GM19238 (cell line): ENCODE results near the gene TTPAL.

Experiments used
- DNase-seq: peaks from one replicate; pipeline ENCODE4 v3.0.0; 2011; ENCODE audit warnings: low spot score; ENCODE audit not compliant: insufficient read length

TTPAL gene, protein sequence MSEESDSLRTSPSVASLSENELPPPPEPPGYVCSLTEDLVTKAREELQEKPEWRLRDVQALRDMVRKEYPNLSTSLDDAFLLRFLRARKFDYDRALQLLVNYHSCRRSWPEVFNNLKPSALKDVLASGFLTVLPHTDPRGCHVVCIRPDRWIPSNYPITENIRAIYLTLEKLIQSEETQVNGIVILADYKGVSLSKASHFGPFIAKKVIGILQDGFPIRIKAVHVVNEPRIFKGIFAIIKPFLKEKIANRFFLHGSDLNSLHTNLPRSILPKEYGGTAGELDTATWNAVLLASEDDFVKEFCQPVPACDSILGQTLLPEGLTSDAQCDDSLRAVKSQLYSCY

GRCh38 chr20:44475694-44476560 is at the start of gene TTPAL:
Gene TTPAL, plus strand, starts transcription at chr20:44475874. Its CDS starts 4,126 bp downstream, at chr20:44480000.
- peak; percentile 94 for DNase-seq

- DNase-seq: no peak
Measured at GRCh38 chr20:44425923-44426322, 49.8 kb upstream of the TTPAL start.

- DNase-seq: no peak
Measured at GRCh38 chr20:44426879-44427790, 48.5 kb upstream of the TTPAL start.

DNA sequence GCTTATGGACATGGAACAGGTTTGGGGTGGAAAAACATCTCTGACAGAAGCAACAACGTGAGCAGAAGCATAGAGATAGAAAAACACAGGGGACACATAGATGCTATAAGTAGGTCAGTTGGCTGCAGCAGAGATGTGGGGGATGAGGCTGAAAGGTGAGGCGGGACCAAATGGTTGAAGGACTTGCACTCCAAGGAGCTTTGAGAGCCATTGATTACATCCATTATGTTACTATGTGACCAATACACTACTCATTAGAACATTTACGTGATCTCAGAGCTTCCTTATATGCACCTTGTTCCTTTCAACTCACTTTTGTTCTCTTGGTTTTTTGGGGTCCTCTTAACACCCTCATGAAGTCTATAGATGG is 47.9 kb upstream of the TTPAL start:
- DNase-seq: no peak

DNA sequence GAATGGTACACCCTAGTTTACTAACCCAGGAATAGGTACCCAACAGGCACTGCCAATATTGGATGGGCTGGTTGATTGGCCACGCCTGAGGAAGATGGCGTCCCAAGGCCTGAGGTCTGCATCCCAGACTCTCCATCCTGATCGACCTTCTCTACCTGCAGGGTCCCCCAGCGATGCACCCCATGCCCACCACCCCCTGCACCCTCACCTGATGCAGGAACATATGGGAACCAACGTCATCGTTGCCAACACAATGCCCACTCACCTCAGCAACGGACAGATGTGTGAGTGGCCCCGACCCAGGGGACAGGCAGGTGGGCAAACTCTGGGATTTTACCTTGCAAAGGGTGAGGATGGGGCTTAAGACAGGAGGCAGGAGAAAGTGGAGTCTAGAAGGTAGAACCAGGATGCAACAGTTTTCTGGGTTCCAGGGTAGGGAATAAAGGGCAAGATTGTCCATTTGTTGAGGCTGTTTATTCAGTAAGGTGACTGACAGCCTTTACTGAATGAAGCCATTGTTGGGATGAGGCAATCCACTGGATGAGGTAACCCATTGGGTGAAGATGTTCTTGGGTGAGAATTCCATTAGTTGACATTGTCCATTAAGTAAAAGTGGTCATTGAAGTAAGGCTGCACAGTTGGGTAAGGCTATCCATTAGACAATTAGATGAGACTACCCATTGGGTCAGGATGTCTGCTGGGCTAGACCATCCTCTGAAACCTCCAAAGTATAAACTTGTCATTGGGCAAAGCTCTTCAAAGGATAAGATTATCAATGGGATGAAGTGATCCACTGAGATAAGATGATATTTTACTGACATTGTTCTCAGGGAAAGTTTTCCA is 47.3 kb upstream of the TTPAL start:
- DNase-seq: no peak

- no peak for DNase-seq
Measured at GRCh38 chr20:44429017-44429339, 46.7 kb upstream of the TTPAL start.

GRCh38 chr20:44429419-44430269 is 46.0 kb upstream of the TTPAL start:
- no peak for DNase-seq

DNA sequence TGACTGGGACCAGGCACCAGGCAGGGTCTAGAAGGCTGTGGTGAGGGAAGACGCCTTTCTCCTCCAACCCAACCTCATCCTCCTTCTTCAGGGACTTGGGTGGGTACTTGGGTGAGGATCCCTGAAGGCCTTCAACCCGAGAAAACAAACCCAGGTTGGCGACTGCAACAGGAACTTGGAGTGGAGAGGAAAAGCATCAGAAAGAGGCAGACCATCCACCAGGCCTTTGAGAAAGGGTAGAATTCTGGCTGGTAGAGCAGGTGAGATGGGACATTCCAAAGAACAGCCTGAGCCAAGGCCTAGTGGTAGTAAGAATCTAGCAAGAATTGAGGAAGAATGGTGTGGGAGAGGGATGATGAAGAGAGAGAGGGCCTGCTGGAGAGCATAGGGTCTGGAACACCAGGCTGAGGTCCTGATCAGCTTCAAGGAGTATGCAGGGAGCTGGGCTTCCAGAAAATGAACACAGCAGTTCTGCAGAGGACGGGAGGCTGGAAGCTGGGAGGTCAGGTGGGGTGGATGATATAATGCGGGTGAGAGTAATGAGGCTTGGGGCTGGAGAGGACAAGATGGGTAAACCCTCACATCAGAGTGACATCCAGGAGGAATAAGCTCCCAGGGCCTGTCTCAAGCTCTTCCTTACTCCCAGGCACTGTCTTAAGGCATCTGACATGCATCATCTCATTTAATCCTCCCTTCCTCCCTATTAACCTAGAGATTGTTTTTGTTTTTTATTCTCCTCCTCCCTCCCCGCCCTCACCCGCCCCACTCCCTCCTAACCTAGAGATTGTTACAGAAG is 45.2 kb upstream of the TTPAL start:
- DNase-seq: no peak

GRCh38 chr20:44431118-44431501 is 44.6 kb upstream of the TTPAL start:
- no peak for DNase-seq

GRCh38 chr20:44431502-44432234 is 44.0 kb upstream of the TTPAL start:
- no peak for DNase-seq

DNA sequence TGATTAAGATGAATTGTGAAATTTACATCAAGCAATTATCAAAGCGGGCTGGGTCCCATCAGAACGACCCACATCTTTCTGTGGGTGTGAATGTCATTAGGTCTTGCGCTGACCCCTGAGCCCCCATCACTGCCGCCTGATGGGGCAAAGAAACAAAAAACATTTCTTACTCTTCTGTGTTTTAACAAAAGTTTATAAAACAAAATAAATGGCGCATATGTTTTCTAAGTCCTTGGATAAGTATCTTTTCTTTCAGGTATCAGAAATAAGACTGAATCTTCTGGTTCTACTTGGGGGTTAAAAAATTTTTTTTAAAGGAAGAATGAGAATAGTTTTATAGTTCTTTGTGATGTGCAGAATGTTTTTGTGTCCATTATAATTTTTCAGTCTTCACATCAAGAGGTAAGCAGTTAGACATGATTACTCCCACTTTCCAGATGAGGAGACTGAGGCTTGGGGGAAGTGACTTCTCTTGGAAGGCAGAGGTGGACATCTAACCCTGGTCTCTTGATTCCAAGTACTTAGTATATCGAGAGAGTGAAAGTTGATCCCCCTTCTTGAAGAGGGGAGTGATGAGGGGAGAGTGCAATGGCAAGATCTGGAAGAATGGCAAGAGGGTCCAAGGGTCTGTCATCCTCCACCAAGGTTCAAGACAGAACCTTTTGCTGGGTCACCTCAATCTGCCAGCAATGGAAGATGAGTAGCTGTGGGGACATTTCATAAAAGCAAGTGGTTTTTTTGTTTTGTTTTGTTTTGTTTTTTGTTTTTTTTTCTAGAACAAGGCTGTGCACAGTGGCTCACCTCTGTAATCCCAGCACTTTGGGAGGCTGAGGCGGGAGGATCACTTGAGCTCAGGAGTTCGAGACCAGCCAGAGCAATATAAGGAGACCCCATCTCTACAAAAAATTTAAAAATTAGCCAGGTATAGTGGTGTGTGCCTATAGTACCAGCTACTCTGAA is 42.8 kb upstream of the TTPAL start:
- no peak for DNase-seq

DNA sequence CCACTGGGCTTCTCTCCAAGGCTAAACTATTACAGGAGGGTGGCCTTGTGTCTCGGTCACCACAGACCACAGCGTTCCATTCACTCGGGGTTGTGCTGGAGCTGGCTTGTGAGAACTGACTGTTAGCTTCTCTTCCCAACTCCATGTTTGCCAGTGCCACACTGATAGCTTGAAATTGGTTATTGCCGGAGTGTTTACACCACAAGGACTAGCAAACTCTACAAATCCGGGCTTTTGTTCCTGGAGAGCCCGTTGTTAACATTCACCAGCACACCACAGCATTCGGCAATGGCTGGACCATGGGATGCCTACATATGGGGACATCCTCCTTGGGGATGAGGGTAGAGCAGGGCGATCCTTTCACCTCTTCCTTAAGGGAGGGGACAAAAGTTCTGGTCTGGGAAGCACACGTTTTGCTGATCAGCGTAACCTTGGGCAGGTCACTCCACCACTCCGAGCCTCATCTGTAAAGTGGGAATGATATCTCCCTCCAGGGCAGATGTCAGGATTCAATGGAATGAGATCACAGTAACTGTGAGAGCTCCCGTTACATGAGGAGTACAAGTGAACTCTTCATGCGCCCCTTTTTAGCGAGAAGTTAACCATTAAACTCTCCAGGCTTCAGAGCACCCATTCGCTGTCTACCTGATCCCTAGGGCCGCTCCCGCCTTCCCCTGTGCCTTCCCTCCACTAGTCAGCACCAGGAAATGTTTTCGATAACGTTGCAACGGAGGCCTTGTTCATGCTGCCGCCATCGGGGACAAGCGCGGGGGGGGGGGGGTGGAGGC is 41.7 kb upstream of the TTPAL start:
- no peak for DNase-seq

DNA sequence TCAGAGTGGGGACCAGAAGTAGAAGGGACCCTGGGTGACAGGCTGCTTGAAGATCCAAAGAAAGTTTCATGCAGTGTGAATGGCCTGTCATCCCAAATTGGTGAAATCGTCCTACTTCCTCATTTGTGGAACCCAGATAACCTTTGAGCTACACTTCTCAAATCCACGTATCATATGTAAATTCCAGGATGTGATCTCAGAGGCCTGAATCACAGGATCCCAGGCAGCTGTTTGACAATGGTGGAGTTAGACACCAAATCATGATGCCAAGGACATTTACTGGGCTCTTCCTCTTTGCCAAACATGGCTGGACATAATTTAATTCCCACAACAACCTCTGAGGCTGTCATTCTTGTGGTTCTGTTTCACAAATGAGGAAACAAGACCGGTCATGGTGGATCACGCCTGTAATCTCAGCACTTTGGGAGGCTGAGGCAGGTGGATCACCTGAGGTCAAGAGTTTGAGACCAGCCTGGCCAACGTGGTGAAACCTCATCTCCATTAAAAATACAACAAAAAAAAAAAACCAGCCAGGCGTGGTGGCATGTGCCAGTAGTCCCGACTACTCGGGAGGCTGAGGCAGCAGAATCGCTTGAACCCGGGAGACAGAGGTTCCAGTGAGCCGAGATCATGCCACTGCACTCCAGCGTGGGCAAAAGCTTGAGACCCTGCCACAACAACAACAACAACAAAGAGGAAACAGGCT is 39.9 kb upstream of the TTPAL start:
- DNase-seq: no peak

DNA sequence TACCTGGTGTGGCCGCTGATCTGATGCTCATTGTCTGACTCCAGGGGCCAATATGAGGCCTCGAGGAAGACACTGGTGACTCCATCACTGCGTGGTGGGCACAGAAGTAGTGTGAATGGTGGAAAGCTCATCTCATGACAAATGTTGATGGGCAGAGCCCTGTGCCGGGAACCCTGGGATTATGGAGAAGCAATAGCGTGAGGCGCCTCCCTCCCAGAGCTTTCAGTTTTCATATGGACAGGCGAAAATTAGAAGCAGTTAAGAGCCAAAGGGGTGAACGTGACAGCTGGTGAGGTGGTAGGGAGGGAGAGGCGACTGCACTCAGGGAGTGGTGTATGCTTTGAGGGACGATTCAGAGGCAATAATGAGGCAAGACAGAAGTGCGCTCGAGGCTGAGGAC is 39.3 kb upstream of the TTPAL start:
- DNase-seq: no peak

- DNase-seq: no peak
Measured at GRCh38 chr20:44437497-44437896, 38.2 kb upstream of the TTPAL start.

DNA sequence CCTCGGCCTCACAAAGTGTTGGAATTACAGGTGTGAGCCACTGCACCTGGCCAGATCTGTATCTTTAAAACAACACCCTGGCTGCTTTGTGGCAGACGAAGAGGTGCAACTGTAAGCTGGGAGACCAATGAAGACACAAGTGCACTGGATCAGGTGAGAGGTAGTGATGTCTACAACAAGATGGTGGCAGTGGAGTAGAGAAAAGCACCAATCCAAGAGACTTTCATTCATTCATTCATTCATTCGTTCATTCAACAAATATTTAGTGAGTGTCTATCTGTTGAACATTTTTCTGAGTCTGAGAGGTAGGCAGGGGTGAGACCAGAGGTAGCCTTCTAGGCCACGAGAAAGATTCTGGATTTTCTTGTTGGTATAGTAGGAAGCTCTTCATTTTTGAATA is 36.9 kb upstream of the TTPAL start:
- no peak for DNase-seq
